SIG-M5 treated with dmso at 0.1 percent for 504 hours (cell line): ENCODE data around the gene CDHR4.
A peak's percentile ranks its signal among the peaks of the same experiment; 100 is the strongest.
"Not testable (repeated sequence)": the region's sequence is repeated elsewhere in the genome, so short reads cannot be mapped to it uniquely, and the experiment has no call there.

Source experiments
- DNase-seq: peaks from one replicate; lab custom pipeline; 2025; ENCODE audit not compliant: unreplicated experiment; lab: John Stamatoyannopoulos, UW

CDHR4 gene

DNA sequence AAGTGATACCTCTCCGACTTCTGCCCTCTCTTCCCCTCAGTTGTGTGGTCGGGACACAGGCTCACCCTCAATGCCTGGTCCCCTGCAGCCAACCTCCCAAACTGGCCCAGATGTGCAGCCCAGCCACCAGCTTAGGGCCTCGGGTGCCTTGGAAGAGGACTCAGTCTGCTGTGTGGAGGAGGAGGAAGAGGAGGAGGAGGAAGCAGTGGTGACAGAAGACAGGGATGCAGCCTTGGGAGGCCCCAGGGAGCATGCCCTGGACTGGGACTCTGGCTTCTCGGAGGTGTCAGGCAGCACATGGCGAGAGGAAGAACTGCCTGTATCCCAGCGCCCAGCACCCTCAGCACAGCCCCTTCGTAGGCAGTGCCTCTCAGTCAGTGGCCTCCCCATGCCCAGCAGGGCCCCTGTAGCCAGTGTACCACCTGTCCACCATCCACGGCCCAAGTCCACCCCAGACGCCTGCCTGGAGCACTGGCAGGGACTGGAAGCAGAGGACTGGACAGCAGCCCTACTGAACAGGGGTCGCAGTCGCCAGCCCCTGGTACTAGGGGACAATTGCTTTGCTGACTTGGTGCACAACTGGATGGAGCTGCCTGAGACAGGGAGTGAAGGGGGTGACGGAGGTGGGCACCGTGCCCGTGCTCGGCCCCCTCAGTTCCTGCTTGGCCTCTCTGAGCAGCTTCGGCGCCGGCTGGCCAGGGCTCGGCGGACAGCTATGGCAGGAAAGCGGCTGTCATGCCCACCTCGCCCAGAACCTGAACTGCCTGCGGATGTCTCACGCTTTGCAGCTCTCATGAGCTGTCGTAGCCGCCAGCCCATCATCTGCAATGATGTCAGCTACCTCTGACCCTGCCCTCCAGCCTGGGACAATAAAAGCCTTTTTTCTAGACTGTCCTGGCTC, 4.7 kb upstream of the CDHR4 start:
- no peak for DNase-seq

- peak; percentile 65 for DNase-seq
These were observed 3.9 kb upstream of the CDHR4 start for GRCh38 chr3:49803465-49804140.

DNA sequence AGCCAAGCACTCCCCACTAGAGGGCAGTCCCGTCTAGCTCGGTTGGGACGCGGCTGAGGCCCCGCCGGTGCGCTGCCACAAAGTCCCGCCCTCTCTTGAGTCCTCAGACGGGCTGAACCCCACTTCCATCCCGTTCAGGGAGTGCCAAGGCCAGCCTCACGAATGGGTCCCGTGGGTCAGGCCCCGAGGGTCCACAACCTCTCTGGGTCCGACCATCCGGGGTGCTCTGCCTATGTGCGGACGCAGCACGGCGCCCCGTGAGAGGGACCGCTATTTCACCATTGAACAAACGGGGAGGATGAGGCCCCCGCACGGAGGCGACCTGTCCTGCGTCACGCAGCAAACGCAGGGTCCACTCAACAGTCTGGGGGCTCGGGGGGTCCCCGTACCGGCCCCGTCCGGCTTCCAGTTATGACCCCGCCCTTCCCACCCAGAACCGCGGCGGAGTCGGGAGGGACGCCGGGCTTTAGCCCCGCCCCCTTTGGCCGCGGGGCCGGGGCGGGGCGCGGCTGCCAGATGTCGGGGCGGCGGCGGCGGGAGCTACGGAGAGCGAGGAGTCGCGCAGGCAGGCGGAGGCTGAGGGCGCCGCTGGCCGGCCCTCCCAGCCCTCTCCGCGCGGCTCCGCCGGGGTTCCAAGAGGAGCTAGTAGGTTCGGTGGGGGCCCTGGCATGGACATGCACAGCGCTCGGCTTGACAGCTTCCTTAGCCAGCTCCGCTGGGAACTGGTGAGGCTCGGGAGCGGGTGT, 3.2 kb upstream of the CDHR4 start, which contains the start of gene INKA1:
TSS of gene INKA1 (plus strand) at position 543 of the 746 bp plus-strand sequence. CDS start at position 675, 132 bp downstream.
- DNase-seq = peak; percentile 79

DNA sequence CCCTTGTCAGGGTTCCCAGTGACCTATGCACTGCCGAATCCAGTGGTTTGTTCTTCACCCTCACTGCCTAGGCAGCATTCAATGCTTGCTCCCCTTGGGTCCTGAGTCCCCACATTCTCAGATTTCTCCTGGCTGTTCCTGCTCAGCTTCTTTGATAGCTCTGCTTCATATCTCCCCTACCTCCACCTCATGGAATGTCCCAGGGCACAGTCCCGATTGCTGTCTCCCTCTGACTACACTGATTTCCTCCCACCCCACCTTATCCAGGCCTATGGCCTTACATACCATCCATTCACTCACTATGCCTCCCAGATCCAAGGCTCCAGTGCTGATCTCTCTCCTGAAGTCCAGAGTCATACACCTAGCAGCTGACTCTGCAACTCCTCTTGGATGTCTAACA, 1.5 kb upstream of the CDHR4 start:
- DNase-seq = no peak

DNA sequence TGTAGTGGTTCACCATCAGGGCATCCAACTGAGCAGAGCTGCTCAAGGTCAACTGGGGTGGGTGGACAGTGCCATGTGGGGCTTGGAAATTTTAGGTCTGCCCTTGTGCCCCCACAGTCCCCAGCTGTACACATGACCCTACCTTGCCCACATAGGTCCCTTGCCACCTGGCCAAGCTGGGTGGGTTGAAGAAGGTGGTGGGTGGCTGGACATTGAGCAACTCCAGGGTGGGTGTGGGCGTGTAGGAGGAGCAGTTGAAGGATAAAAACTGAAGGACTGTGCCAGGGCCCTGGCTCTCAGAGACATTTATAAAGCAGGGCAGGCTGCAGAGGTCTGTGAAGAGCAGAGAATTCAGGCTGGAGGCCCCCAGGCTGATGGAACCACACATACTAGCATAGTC, 568 bp downstream of the CDHR4 start:
- no peak for DNase-seq

DNA sequence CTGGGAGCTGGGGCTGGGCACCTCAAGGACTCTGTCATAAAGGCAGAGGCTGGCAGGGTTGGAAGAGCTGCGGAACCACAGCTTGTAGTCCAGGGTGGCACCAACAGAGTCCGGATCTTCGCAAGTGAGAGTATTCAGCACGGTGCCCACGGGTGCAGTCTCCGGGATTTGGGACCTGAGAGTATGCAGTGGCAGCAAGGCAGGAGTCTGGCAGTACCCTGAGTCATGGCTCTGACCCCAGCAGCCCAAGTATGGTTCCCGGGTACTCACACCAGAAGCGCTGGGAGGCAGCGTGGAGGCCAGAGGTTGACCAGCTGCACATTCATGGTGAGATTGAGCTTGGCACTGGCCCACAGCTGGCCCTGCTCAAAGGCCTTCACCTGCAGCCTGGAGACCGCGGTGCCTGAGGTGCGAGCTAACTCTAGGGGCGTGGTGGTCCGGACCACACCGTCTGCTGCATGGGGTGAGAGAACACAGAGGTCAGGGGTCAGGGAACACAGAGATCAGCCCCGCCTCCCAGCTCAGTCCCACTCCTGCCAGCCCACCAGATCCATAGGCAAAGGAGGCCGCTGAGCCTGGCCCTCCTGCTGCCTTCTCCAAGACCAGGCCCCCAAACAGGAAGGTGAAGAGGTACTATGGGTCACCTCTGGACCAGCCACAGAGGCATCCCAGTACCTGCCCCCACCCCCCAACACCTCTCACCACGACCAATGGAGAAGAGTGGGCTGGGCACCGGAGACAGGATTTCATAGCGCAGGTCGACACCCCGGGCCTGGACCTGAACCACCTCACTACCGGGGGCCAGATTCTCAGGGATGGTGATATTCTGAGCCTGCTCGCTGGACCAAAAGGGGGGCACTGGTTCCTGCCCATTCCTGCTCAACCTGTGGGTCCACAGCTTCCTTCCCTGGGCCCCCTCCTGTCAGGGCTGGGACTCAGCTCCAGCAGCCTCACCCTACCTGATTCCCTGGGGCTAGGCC, 4.5 kb downstream of the CDHR4 start:
- no peak for DNase-seq

DNA sequence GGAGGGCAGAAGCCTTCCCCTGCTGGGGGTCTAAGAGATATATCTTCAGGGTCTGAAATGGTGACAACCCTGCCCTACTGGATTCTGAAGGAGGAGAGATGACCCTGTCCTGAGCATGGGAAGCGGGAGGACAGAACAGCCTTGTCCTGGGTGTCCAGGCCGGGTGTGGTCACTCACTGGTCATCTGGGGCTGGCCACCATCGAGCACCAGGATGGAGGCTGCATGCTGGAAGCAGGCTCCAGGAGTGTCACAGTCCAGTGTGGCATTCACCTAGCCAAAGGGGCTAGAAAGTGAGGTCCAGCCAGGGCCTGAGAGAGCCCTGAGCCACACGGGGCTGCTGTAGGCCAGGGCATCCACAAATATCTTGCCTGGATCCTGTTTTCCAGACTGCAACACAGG, 5.2 kb downstream of the CDHR4 start:
- no peak for DNase-seq

DNA sequence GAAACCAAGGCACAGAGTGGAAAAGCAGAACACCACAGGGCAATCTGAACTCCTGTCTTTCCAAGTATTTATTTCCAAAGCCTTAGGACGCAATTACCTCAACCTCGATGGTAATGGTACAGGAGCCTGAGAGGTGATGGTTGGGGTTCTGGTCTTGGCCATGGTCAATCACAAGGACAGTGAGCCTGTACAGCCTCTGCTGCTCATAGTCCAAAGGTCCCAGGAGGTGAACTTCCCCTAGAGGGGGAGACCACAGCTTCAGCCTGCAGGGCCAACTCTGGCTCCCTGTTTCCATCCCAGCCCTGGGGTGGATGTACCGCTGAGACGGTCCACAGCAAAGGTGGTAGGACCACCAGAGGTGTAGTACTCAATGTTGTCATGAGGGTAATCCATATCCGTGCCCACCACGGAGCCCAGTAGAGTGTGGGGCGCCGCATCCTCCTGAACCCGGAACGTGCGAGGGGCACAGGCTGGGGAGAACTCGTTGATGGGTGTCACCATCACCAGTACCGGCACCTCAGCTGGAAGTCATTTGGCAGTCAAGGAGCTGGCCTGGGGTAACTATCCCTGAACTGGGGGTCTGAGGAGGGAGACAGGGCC, 6.1 kb downstream of the CDHR4 start:
- DNase-seq = no peak

DNA sequence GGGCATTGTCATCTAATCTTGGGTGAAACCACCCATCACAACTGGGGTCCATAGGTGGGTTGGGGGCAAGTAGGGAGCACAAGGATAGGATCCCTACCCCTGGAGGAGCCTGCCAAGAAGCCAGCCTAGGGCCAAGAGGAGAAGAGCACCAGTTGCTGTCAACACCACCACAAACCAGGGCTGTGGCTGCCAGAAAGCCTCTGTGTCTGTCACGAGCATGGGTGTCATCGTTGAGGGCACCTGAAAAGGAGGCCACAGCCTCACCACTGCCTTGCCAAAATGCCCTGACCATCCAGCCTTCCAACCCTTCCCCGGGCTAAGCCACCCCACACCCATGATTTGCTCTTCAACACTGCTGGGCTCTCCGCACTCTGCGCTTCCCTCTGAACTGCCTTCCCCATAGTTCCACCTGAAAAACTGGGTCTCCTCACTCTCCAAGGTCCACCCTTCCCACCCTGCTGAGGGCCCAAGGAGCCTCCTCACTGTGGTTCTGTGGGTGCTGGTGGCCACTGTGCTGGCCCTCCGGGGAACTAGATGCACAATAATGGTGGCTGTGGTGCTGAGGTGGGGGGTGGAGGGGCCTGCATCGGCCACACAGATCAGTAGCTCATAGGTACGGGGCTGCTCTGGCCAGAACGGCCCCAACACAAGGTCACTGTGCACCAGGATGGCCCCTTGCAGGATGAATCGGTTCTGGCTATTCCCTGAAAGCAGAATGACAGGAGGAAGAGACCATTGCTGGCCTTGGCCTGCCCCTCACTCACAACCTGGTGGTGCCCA, 7.1 kb downstream of the CDHR4 start:
- DNase-seq = no peak

DNA sequence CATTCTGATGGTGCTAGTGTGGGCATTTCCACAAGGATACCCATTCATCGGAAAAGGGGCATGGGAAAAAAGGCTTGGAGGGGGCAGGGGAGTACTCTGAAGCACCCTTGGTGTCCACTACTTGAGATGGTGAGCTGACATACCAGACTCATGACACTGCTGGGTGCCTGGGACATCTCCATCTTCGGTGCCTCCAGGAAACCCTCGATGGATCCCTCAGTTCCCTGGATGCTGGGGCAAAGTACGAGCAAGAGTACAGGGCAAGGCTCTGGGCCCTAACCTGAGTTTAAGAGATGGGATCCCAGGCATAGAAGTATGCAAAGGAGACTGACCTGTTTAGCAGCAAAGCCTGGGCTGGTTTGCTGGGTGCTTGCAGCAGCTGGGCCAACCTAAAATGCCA, 8.1 kb downstream of the CDHR4 start:
- DNase-seq = no peak

GRCh38 chr3:49790626-49791411, 8.9 kb downstream of the CDHR4 start:
- DNase-seq = no peak

- DNase-seq = no peak
These were observed 11.6 kb downstream of the CDHR4 start for GRCh38 chr3:49788056-49788455.

DNA sequence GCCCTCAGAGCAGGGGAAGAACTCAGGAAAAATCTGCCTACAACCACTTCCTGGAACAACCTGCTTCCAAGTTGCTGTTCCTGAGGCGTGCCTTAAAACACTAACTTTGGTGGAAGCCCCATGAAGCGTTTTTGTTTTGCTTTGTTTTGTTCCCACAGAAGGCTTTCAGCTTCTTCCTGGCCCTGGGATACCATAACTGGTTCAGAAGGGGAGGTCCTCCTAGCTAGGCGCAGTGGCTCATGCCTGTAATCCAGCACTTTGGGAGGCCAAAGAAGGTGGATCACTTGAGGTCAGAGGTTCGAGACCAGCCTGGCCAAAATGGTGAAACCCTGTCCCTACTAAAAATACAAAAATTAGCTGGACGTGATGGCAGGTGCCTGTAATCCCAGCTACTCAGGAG, 12.1 kb downstream of the CDHR4 start:
- DNase-seq = no peak

DNA sequence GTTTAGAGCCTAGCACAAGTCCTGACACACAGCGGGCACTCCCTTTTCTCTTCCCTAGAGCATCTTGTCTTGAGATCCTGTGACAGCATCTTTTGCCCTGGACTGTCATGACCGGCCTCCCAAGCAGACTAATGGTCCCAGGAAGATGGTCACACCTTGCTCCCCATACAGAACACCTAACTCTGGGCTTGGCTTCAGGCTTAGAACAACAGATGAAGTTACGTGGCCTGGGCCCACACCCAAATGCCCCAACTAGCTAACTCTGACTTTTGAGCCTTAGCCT, 12.6 kb downstream of the CDHR4 start:
- DNase-seq = no peak

DNA sequence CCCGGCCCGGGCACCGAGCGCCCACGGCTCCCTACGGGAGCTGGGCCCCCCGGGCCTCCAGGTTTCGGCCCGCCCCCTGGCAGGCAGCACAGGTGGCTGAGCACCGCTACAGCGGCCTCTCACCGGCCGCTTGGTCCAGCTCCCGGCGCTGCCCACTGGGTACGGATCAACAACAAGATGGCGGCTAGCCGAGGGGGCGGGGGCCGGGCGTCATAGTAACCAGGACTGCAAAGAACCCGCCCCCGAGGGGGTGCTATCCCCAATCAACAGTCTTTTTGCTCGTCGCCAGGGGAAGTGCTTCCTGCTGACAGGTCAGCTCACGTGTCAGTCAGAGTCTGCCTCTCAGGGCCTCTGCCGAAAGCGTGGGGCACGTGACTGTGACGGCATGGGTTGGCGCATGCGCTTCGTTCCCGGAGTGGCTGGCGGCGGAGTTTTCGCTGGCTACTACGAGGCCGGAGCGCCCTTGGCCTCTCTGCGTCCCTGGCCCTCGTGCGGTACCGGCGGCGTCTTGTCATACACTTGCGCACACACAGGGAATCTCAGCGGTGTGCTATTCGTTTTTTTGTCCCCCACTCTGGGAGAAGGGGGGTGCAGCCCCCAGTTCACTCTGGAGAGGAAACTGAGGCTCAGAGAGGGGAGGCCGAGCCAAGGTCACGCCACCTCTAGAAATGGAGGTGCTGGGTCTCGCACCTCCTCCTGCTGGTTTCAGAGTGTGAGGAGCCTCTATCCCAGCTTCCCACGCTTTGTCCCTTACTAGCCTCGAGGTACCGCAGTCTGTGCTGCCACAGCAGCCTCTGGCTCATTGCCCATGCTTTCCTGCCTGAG, 13.1 kb downstream of the CDHR4 start, which contains the start of gene IP6K1:
TSS of gene IP6K1 (minus strand) at position 186 of the 825 bp plus-strand sequence. CDS start 38,502 bp downstream, outside the sequence.
- peak; percentile 99 for DNase-seq

- peak; percentile 35 for DNase-seq
These were observed 13.9 kb downstream of the CDHR4 start for GRCh38 chr3:49785565-49786356.

DNA sequence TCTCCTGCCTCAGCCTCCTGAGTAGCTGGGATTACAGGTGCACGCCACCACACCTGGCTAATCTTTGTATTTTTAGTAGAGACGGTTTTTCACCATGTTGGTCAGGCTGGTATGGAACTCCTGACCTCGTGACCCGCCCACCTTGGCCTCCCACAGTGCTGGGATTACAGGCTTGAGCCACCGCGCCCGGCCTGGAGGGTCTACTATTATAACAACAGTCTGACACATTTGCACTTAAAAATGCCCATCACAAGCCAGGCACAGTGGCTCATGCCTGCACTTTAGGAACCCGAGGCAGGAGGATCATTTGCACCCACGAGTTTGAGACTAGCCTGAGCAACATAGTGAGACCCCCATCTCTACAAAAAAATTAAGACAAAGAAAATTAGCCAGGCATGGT, 17.4 kb downstream of the CDHR4 start:
- not testable (repeated sequence) for DNase-seq
